Iris pigment epithelial cell (primary cell): ENCODE data around the gene MEAK7.

Source experiments
- DNase-seq: peaks from one replicate; pipeline ENCODE4 v3.0.0-alpha.2; 2011; ENCODE audit warnings: low read depth

MEAK7 gene, protein sequence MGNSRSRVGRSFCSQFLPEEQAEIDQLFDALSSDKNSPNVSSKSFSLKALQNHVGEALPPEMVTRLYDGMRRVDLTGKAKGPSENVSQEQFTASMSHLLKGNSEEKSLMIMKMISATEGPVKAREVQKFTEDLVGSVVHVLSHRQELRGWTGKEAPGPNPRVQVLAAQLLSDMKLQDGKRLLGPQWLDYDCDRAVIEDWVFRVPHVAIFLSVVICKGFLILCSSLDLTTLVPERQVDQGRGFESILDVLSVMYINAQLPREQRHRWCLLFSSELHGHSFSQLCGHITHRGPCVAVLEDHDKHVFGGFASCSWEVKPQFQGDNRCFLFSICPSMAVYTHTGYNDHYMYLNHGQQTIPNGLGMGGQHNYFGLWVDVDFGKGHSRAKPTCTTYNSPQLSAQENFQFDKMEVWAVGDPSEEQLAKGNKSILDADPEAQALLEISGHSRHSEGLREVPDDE

GRCh38 chr16:84504420-84505248, at the start of gene MEAK7:
Gene MEAK7, minus strand, starts transcription at chr16:84504659. Its CDS starts 6,573 bp downstream, at chr16:84498086.
- peak; percentile 99 for DNase-seq

DNA sequence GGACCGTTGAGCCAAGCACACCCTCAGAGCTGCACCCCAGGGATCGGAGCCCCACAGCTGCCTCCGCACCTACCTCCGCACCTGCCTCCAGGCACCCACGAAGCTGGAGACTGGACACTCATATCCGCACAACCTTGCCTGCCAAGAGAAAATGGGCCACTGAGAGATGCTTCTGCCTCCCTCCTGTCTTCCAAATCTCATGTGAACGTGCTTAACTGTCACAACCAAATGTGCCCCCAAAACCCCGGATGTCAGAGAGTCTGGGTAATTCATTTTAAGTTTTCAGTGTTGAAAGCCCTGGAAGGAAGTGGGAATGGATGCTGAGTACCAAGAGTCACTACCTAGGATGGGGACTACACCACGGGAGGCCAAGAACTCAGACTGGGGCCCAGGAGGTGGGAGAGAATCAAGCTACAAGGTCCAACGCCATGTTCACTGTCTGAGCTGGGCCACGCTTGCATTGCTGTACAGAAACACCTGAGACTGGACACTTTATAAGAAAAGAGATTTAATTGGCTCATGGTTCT, 49.5 kb upstream of the MEAK7 start:
- no peak for DNase-seq

- DNase-seq, result no peak
These were observed 47.7 kb upstream of the MEAK7 start for GRCh38 chr16:84552135-84552534.

- DNase-seq, result no peak
These were observed 45.6 kb upstream of the MEAK7 start for GRCh38 chr16:84550096-84550495.

DNA sequence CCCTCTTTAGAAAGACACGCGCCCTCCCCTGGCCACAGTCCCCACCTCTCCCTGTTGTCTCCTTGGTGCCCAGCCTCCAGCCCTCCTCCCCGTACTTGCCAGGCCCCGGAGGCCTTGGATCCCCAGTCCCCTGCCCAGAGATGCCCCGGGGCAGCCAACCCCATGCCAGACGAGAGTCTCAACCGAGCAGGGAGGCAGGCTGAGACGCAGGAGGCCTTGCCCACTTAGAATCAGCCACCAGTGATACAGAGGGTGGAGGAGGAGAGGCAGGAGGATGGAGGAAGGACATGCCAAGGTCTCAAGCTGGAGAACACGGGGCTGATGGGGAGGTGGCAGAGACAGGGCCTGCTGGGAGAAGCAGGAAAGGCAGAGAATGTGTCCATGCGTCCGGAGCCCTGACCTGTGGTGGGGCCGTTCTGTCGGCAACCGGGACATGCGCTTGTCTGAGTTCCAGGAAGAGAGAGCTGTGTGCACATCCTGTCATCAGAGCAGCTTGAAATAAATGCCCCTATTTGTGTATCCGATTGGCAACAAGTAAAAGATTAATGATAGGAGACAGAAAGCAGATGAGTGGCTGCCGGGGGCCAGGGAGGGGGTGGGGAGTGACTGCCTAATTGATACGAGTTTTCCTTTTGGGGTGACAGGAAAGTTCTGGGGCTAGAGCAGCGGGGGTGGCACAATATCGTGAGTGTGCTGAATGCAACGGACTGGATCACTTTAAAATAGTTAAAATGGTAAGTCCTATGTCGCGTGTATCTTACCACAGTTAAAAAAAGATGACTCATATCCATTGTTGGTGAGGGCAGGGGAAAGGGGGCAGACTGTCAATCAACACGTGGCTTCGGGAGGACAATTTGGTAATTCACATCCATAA, 44.7 kb upstream of the MEAK7 start:
- peak; percentile 21 for DNase-seq

GRCh38 chr16:84548508-84548907, 44.0 kb upstream of the MEAK7 start:
- no peak for DNase-seq

DNA sequence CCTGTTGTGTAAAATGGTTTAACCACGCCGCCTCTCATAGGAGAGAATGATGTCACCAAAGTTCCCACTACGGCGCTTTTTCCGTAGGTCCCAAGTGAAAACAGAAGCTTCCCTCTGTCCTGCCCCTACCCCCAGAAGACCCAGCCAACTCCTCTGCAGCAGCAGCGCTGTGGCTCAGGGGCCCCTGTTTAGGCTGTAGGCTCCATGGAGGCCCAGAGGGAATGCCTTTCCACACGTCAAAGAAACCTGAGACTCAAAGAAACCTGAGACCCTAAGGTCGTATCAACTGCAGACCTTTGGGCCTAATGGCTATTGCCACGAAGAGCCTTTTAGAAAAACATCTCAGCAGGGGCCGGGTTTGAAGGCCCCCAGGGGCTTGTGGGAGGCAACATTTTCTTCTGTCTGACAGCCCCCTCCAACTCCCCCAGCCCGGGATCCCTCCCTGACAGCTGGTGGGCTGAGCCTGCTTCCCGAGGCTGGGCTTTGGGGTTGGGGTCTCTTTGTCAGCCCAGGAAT, 43.1 kb upstream of the MEAK7 start:
- no peak for DNase-seq

DNA sequence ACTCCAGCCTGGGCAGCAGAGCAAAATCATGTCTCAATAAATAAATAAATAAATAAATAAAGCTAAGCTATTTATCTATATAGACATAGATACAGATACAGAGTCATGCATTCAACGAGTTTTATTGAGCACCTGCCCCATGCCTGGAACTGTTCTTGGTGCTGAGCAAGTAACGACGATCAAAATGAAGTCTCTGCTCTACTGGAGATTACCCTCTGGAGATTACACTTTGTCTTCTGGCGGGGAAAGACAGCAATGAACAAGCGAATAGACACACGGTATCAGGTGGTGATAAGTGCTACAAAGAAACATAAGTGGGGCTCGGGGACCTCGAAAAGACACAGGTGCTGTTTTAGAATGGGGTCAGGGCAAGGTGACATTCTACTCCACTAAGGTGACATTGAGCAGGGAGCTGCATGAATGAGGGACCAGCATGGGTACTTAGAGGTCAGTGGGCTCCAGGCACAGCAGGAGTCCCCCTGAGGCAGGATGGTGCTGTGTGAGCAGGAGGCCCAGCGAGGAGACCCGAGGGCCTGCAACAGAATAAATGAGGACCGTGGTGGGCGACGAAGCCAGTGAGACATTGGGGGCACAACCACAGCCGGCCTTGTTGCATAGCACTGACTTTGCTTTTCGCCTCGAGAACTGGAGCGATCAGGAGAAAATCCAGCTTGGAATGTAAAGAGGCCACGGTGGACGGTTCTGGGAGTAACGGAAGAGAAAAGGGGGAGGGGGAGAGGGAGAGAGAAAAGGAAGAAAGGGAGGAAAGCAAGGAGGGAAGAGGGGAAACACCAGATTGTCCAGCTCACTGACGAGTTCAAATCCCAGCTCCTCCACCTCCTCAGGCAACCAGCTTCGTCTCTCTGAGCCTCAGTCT, 42.4 kb upstream of the MEAK7 start:
- no peak for DNase-seq

DNA sequence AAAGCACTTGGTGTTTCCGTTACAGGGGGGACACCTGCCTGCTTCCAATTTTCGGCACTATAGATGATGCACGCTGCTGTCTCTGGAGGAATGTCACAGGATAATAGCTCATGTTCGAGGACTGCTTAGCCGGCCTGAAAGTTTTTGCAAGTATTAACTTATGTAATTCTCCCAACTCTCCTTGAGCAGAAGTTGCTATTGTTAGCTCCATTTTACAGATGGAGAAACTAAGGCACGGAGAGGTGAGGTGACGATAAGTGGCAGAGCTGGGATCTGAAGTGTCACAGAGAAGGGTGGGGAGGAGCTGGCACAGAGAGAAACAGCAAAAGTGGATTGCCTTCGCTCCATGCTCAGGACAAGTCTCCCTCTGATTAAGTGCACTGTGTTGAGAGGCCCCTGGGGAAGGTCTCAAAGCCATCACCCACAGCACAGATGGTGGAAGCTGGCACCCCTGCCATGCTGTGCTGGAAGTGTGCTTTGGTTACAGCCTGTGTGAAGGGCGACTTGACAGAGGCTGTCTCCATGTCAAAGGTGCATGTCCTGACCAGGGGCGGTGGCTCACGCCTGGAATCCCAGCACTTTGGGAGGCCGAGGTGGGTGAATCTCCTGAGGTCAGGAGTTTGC, 40.8 kb upstream of the MEAK7 start:
- DNase-seq, result no peak

DNA sequence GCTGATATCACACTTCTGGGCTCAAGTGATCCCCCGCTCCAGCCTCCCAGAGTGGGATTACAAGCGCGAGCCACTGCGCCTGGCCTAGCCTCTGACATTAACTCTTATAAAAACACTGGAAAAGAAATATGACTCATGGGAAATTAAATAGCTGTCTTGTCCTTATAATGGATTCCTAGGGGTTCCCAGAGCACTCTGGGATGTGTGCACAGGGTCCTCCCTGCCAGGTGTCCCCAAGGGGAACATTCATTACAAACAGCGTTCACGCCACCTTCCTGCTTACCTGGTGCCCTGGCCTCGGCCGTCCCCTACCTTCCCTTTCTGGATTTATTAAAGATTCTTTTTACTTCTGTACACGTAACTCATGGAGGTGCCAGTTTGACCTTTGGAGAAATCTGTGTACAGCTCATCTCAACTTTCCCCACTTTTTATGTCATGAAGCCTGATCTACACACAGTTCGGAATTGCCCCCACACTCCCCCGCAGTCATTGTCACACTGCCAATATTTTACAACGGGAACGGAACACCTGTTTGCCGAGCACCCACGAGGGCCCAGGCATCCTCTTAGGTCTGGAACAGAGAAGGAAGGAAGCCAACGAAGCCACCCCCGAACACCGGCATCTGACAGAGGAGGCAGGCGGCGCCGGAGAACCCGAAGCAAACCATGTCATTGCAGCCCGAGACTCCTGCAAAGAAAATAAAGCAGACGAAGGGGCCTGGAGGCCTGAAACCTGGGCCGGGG, 39.7 kb upstream of the MEAK7 start:
- peak; percentile 16 for DNase-seq

DNA sequence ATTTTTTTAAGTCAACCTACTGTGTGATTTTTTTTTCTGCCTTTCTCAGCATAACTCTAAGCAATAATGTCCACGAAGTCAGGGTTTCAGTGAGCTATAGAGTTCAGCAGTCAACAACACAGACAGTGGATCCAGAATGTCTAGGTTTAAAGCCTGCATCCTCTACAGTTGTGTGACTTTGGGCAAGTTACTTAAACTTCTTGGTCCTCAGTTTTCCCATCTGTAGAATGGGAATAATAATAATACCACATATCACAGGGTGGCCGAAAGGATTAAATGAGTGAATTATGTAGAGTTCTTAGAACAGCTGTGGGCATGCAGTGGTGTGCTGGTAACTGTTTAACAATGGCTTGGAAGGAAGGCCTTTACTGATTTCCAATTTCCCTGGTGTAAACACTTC, 38.8 kb upstream of the MEAK7 start:
- no peak for DNase-seq

- peak; percentile 47 for DNase-seq
These were observed 37.7 kb upstream of the MEAK7 start for GRCh38 chr16:84541999-84542817.

DNA sequence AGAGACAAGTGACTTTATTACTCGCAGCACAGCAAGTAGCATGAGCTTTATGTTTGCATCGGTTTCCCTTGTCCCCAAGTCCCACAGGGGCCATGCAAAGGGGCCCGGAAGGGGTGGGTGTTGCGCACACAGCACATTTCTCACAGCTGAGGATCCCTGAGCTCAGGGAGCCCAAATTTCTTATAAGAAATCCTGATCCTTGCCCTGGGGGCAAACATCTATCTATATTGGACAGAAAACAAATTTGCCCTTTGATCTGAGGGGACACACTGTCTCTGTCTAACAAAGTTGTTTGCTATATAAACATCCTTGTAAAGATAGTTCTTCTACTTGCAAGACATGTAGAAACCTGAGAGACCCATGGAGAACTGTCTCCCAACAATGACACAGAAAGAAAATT, 35.7 kb upstream of the MEAK7 start:
- DNase-seq, result no peak

DNA sequence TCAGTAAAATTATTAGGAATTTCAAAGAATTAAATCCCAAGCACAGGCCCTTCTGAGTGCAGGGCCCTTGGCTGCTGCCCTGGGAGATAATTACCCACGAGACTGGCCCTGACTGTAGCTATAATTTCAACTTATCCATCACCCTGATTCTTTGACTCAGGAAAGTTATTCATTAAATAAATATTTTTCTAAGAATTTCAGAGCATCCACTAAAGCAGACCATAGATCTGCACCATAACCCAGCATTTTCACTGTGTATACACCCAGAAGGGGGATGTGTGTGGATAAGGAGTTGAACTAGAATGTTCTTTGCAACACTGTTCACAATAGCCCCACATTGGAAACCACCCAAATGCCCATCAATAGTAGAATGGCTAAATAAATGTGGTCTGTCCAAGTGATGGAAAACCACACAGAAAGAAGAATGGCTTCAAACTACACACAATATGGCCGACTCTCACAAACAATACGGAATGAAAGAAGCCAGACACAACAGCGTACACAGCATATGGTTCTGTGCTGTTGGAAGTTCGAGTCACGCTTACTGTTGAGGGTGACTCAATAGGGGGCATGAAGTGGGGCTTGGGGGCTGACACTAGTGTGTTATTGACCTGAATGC, 33.9 kb upstream of the MEAK7 start:
- DNase-seq, result no peak

DNA sequence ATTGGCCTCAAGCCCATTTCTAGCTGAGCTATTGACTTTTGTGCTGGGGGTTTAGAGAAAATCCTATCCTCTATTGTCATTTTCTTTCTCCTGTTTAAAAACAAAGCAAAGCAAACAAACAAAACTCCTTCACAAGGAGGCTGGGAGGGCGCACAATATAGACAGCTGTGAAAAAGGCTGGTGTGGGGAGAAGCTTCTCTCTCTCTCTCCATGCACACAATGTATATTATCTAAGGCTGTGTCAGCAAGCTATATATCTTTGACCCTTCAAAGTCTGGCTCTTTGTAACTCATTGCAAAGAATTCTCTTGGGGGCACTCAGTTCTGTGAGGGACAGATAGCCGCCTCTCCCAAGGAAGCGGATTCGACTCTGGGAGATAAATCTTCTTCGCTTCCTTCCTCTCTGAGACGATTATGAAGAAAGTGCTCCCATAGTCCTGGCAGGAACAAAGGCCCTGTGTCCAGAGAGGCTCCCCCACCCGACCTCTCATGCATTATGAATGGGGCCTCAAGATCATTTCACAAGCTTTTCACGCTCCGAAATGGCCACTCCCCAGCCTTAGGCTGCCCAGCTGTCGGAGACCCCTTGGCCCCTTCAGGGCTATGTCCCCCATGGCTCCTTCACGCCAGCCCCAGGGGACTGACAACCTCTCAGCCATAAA, 33.2 kb upstream of the MEAK7 start:
- DNase-seq, result no peak

- DNase-seq, result no peak
These were observed 31.4 kb upstream of the MEAK7 start for GRCh38 chr16:84535851-84536250.

DNA sequence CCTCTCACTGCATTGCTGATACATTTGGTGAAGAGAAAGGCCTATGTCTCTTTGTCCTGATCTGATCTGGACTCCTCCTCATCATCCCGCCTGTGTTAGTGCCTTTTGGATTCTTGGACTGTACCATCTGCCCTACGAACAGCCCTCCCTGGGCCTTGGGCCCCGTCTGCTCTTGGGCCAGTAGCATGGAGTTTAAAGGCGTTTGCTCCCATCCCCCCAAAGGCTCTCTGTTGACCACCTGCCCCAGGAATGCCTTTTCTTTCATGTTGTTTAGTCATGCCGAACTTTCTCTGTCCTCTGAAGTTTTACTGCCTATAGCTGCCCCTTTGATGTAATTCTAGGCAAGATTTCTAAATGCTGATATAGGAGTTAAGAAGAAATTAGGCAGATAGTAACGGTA, 30.9 kb upstream of the MEAK7 start:
- no peak for DNase-seq

DNA sequence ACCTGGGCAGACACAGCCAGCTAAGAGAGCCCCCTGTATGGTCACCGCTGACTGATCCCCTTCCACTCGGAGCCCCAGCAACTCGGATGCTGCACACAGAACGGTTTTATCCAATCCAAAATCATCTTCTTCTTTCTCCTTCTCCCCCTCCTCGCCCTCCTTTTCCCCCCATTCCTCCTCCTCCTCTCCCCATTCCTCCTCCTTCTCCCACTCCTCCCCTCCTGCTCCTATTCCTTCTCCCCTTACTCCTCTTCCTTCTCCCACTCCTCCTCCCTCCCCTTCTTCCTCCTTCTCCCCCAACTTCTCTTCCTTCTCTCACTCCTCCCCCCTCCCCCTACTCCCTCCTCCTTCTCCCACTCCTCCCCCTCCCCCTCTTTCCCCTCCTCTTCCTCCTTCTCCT, 30.4 kb upstream of the MEAK7 start:
- DNase-seq, result no peak
